Measurements from ENCODE around the gene ZNF837.

The ZNF837 gene

DNA sequence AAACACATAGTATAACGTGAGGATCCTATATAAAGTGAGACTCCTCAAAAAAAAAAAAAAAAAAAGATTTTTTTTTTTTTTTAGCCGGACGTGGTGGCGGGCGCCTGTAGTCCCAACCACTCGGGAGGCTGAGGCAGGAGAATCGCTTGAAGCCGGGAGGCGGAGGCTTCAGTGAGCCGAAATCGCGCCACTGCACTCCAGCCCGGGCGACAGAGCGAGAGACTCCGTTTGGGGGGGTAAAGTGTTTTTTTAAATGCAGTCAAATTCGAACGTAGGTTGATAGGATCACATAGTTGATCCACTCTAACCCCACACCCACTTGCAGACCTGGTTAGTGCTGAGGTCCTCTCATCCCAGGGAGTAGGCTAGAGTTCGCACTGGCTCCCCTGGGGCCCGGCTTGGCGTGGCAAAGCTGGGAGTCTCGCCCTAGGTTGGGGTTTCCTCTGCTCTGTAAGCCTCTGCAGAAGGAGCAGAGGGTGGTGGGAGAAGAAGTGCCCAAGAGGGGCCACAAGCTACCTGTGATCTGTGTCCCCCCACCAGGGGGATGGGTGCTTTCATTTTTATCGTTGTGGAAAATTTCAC, 21.1 kb upstream of the ZNF837 start:
- no peak overlapping the region for H2BK120ac ChIP-seq (ENCODE audit: low read depth, low read length)
- DNase-seq (ENCODE audit: low spot score), result no peak
- peak overlapping the region; percentile 89 for H2AK5ac ChIP-seq (ENCODE audit: low read depth, low read length)

DNA sequence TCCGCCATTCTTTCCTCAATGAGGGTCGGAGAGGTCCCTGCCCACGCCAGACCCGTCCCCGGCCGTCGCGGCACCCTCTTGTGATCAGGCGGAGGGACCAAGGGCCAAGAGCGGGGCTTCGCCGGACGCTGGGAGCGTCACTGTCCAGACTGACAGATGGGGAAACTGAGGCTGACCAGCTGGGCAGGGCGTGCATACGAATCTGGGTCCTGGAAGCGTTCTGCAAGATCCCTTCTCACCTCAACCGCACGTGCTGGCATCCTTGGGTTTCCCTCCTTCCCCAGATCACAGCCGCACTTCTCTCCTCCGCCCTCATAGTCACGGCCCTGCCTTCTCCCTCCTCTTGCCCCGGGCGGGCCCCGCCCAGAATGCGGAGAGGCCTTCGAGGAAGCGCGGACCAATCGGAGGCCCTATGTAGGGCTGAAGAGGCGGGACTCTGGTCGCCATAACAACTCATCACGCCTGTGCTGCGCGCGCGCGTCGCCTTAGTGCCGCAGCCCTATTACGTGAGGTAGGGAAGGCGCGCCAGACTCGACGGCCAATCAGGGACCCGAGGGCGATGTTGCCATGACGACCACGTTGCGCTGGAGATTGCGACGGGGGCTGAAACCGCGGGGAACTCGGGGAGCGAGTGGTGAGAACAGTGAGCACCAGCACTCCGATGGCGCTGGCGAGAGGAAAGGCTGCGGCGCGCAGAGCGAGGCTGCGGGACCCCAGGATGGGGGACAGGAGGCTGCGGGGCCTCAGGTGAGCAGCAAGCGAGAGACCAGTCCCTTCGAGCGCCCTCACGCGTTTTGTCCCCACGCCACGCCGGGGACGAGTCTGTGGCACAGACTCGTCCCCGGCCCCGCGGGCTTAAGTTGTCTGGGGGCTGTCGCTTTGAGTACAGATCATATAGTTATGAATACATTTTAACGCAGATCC, 20.3 kb upstream of the ZNF837 start:
- H3K27ac ChIP-seq (replicated peaks; ENCODE audit: low read length), result peak overlapping the region; percentile 87
- H2BK12ac ChIP-seq (ENCODE audit: low read length), result peak overlapping the region; percentile 100
- peak overlapping the region; percentile 83 to 95 for H3K4me3 ChIP-seq (ENCODE audit: low read length in 2 of 2)
- peak overlapping the region; percentile 91 for H3K9ac ChIP-seq (ENCODE audit: low read depth, low read length, poor library complexity)
- H3K4me1 ChIP-seq (ENCODE audit: control insufficient read depth in 2 of 2, insufficient read depth in 1 of 2, low read depth in 1 of 2, low read length in 2 of 2), result peaks cover 7 to 13% of the 10 kb centered on the region in 2 donors
- H3K14ac ChIP-seq (ENCODE audit: low read length), result peak overlapping the region; percentile 82
- H3K18ac ChIP-seq (ENCODE audit: low read length), result peak overlapping the region; percentile 98
- peak overlapping the region; percentile 87 for H2AFZ ChIP-seq (ENCODE audit: low read length)
- peak overlapping the region; percentile 100 for H2AK5ac ChIP-seq (ENCODE audit: low read depth, low read length)
- peaks cover 8% of the 10 kb centered on the region for H3K79me1 ChIP-seq (ENCODE audit: low read depth, low read length)
- H4K8ac ChIP-seq (ENCODE audit: low read depth, low read length), result no peak overlapping the region
- WGBS, 2 donors (ENCODE audit: extremely low coverage in 2 of 2, insufficient read length in 2 of 2, insufficient replicate concordance in 1 of 2), result no CpG with 5 or more reads among the region's 80 CpGs
- peak overlapping the region; percentile 95 for H2BK15ac ChIP-seq (ENCODE audit: low read length)
- peak overlapping the region; percentile 38 for H3K4ac ChIP-seq (ENCODE audit: low read length)
- H3K27me3 ChIP-seq (ENCODE audit: control insufficient read depth in 3 of 3, insufficient read depth in 3 of 3, low read depth in 1 of 3, low read length in 3 of 3), result peaks cover 0 to 14% (median 5%) of the 10 kb centered on the region in 3 experiments
- peaks cover 2 to 19% of the 10 kb centered on the region in 2 donors for H3K9me3 ChIP-seq (replicated peaks in 1 of 2; ENCODE audit: control insufficient read depth in 2 of 2, insufficient read depth in 1 of 2, low read depth in 1 of 2, low read length in 2 of 2)
- H3K36me3 ChIP-seq (replicated peaks in 1 of 2; ENCODE audit: control insufficient read depth in 2 of 2, insufficient read depth in 2 of 2, low read length in 2 of 2), result peaks cover 1 to 13% of the 10 kb centered on the region in 2 donors
- H2BK120ac ChIP-seq (ENCODE audit: low read depth, low read length), result no peak overlapping the region
- H2BK5ac ChIP-seq (ENCODE audit: low read length), result peak overlapping the region; percentile 78
- DNase-seq (ENCODE audit: low spot score), result peak; percentile 99
- peak overlapping the region; percentile 67 for H3K4me2 ChIP-seq (ENCODE audit: insufficient read depth, low read length, poor library complexity, severe bottlenecking)
- H3K23ac ChIP-seq (ENCODE audit: low read depth, low read length, poor library complexity), result peak overlapping the region; percentile 92
- no peak overlapping the region for H4K91ac ChIP-seq (ENCODE audit: low read depth, low read length, poor library complexity)

More for the DNA sequence above, 21.1 kb upstream of the ZNF837 start:
- Histone ChIP-seq H2BK15ac (ENCODE audit: low read length) (peak overlapping the region; percentile 55), H2BK5ac (ENCODE audit: low read length) (no peak overlapping the region), H3K18ac (ENCODE audit: low read length) (peak overlapping the region; percentile 71), H3K9me3 (replicated peaks in 1 of 2; ENCODE audit: control insufficient read depth in 2 of 2, insufficient read depth in 1 of 2, low read depth in 1 of 2, low read length in 2 of 2) (peaks cover 2 to 19% of the 10 kb centered on the region in 2 donors), H2AFZ (ENCODE audit: low read length) (peak overlapping the region; percentile 87), H3K4me1 (ENCODE audit: control insufficient read depth in 2 of 2, insufficient read depth in 1 of 2, low read depth in 1 of 2, low read length in 2 of 2) (peaks cover 7 to 13% of the 10 kb centered on the region in 2 donors), H4K8ac (ENCODE audit: low read depth, low read length) (no peak overlapping the region), H3K4ac (ENCODE audit: low read length) (no peak overlapping the region), H3K27ac (replicated peaks; ENCODE audit: low read length) (no peak overlapping the region), H2BK12ac (ENCODE audit: low read length) (no peak overlapping the region), H3K4me3 (ENCODE audit: low read length in 2 of 2) (peak overlapping the region; percentile 83 to 95), H3K79me1 (ENCODE audit: low read depth, low read length) (peaks cover 8% of the 10 kb centered on the region), H3K27me3 (ENCODE audit: control insufficient read depth in 3 of 3, insufficient read depth in 3 of 3, low read depth in 1 of 3, low read length in 3 of 3) (peaks cover 0 to 6% (median 2%) of the 10 kb centered on the region in 3 experiments), H4K91ac (ENCODE audit: low read depth, low read length, poor library complexity) (no peak overlapping the region), H3K23ac (ENCODE audit: low read depth, low read length, poor library complexity) (no peak overlapping the region), H3K4me2 (ENCODE audit: insufficient read depth, low read length, poor library complexity, severe bottlenecking) (peak overlapping the region; percentile 67), H3K14ac (ENCODE audit: low read length) (no peak overlapping the region), H3K9ac (ENCODE audit: low read depth, low read length, poor library complexity) (peak overlapping the region; percentile 24), H3K36me3 (replicated peaks in 1 of 2; ENCODE audit: control insufficient read depth in 2 of 2, insufficient read depth in 2 of 2, low read length in 2 of 2) (peaks cover 1 to 13% of the 10 kb centered on the region in 2 donors)
- no CpG with 5 or more reads among the region's 23 CpGs for WGBS, 2 donors (ENCODE audit: extremely low coverage in 2 of 2, insufficient read length in 2 of 2, insufficient replicate concordance in 1 of 2)

DNA sequence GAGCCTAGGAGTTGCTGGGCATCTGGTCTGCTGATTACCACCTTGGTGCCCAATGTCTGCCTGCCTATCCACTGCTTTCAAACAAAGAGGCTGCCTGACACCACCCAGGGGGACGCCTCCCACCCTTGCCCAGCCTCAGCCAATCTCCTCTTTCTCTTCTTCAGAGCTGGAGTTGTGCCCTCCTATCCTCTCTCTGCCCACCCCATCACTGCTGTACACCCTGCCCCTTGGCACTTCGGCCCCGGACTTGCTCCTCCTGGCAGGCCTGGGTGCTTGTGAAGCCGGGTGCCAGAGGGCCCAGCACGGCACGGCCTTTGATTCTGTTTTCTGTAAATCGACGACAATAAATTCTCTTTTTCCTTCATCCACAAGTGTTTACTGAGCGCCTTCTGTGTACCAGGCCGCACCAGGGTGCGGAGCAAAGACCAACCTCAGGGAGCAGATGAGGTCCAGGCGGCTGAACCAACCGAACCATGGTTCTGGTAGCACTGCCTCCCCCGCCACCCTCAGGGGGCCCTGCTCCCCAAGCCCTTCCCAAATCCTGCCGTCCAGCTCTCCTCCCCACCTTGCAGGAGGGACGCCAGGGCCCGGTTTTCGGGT, 19.6 kb upstream of the ZNF837 start:
- H2BK120ac ChIP-seq (ENCODE audit: low read depth, low read length), result no peak overlapping the region
- H3K4me3 ChIP-seq (ENCODE audit: low read length in 2 of 2), result peak overlapping the region; percentile 66 to 75

More for the DNA sequence above, 19.6 kb upstream of the ZNF837 start:
- Histone ChIP-seq H2AFZ (ENCODE audit: low read length) (peak overlapping the region; percentile 80), H3K4ac (ENCODE audit: low read length) (peak overlapping the region; percentile 38), H3K4me2 (ENCODE audit: insufficient read depth, low read length, poor library complexity, severe bottlenecking) (peak overlapping the region; percentile 58), H3K14ac (ENCODE audit: low read length) (peak overlapping the region; percentile 58), H4K8ac (ENCODE audit: low read depth, low read length) (peak overlapping the region; percentile 70), H3K9me3 (replicated peaks in 1 of 2; ENCODE audit: control insufficient read depth in 2 of 2, insufficient read depth in 1 of 2, low read depth in 1 of 2, low read length in 2 of 2) (peaks cover 3 to 19% of the 10 kb centered on the region in 2 donors), H4K91ac (ENCODE audit: low read depth, low read length, poor library complexity) (no peak overlapping the region), H2BK15ac (ENCODE audit: low read length) (peak overlapping the region; percentile 95), H3K9ac (ENCODE audit: low read depth, low read length, poor library complexity) (peak overlapping the region; percentile 87), H3K36me3 (replicated peaks in 1 of 2; ENCODE audit: control insufficient read depth in 2 of 2, insufficient read depth in 2 of 2, low read length in 2 of 2) (peaks cover 1 to 17% of the 10 kb centered on the region in 2 donors), H3K27me3 (ENCODE audit: control insufficient read depth in 3 of 3, insufficient read depth in 3 of 3, low read depth in 1 of 3, low read length in 3 of 3) (peaks cover 0 to 21% (median 7%) of the 10 kb centered on the region in 3 experiments), H3K27ac (replicated peaks; ENCODE audit: low read length) (peak overlapping the region; percentile 10), H3K23ac (ENCODE audit: low read depth, low read length, poor library complexity) (peak overlapping the region; percentile 92), H3K79me1 (ENCODE audit: low read depth, low read length) (peaks cover 8% of the 10 kb centered on the region), H2AK5ac (ENCODE audit: low read depth, low read length) (peak overlapping the region; percentile 100), H2BK12ac (ENCODE audit: low read length) (peak overlapping the region; percentile 100), H3K18ac (ENCODE audit: low read length) (peak overlapping the region; percentile 98), H2BK5ac (ENCODE audit: low read length) (peak overlapping the region; percentile 78), H3K4me1 (ENCODE audit: control insufficient read depth in 2 of 2, insufficient read depth in 1 of 2, low read depth in 1 of 2, low read length in 2 of 2) (peaks cover 7 to 17% of the 10 kb centered on the region in 2 donors)
- no CpG with 5 or more reads among the region's 18 CpGs for WGBS, 2 donors (ENCODE audit: extremely low coverage in 2 of 2, insufficient read length in 2 of 2, insufficient replicate concordance in 1 of 2)
- DNase-seq (ENCODE audit: low spot score), result no peak

Measured in neuronal stem cell (in vitro differentiated cells).